K562 (cell line): ENCODE measurements around the gene HAPLN2. TPM values are rescaled to one million over a fixed set of nuclear protein-coding genes. Genes with fewer than 3 reads are reported as not detected.
A peak's percentile ranks its signal among the peaks of the same experiment; 100 is the strongest.

Experiments
- ATAC-seq: fragments of 200-7000 bp; cut with Tn5 transposase; 3 replicates; pipeline ENCODE4 v1.9.1; 2020; ENCODE audit warnings: moderate library complexity
- BruUV-seq: library from RNA; stranded (reverse); fragments of 400-500 nt; replicated peaks from 2 replicates; lab custom pipeline; 2021; lab: Mats Ljungman, UMichigan
- CTCF ChIA-PET: fragments of 300-600 bp; formaldehyde crosslinking; extraction: SDS; loops from one replicate; lab custom pipeline; 2021; ENCODE audit warnings: low intra/inter-chr PET ratio; lab: Yijun Ruan, JAX
- POLR2A ChIA-PET: fragments of 300-600, 350-650 bp; sonication (Branson Sonifier 250); formaldehyde crosslinking; extraction: SDS; loops from one replicate; lab custom pipeline; 2021; ENCODE audit warnings: antibody characterized with exemption, inconsistent platforms; lab: Yijun Ruan, JAX
- DNase-seq, 4 experiments: peaks; one replicate each; pipeline versions ENCODE4 v3.0.0 to v3.0.0-alpha.2; 2011 to 2018; ENCODE audit warnings: low spot score in 3 of 4, mixed read lengths in 3 of 4; ENCODE audit errors: extremely low read depth in 1 of 4
- FAIRE-seq: peaks from 2 replicates; lab custom pipeline; 2011; peaks lifted over from hg19 to GRCh38; lab: Jason Lieb, UNC
- H2AFZ ChIP-seq: 2 replicates; pipeline ENCODE4 v1.6.0; 2011; ENCODE audit warnings: low read depth, low read length, control low read depth, inconsistent platforms
- H3K27ac ChIP-seq: fragments of 200-600 bp; 3 replicates; pipeline ENCODE4 v1.8.0; 2011; ENCODE audit warnings: low read depth, mild to moderate bottlenecking, control low read depth, inconsistent platforms, low read length, moderate library complexity, mixed read lengths; ENCODE audit errors: extremely low read depth
- H3K27me3 ChIP-seq, 2 experiments: fragments of 300-600 bp in 1 of 2; 2 replicates in 1 of 2; 3 replicates in 1 of 2; pipeline versions ENCODE4 v1.6.0 to v1.8.0; 2011; ENCODE audit warnings: inconsistent platforms in 2 of 2, low read length in 2 of 2, mild to moderate bottlenecking in 1 of 2, mixed read lengths in 1 of 2, moderate library complexity in 1 of 2; ENCODE audit not compliant: control insufficient read depth in 2 of 2, insufficient read depth in 2 of 2
- H3K36me3 ChIP-seq: fragments of 300-600 bp; 3 replicates; pipeline ENCODE4 v1.8.0; 2011; ENCODE audit warnings: mild to moderate bottlenecking, low read length, inconsistent platforms; ENCODE audit not compliant: control insufficient read depth, insufficient read depth
- H3K4me1 ChIP-seq, 2 experiments: fragments of 200-600 bp in 1 of 2; replicated peaks in 1 of 2; 2 replicates in 1 of 2; 3 replicates in 1 of 2; pipeline versions ENCODE4 v1.5.1 to v1.8.0; 2011; ENCODE audit warnings: inconsistent platforms in 2 of 2, low read length in 2 of 2, mild to moderate bottlenecking in 1 of 2, mixed read lengths in 1 of 2, moderate library complexity in 1 of 2; ENCODE audit not compliant: control insufficient read depth in 2 of 2, insufficient read depth in 2 of 2
- H3K4me2 ChIP-seq: 2 replicates; pipeline ENCODE4 v1.6.1; 2011; ENCODE audit warnings: low read length, control low read depth, inconsistent platforms, mixed read lengths; ENCODE audit not compliant: insufficient read depth
- H3K4me3 ChIP-seq: fragments of 200-600 bp; sonication (generic), shearing (Covaris generic); 2 replicates; pipeline ENCODE4 v1.5.1; 2016; ENCODE audit warnings: control low read depth, inconsistent platforms
- H3K79me2 ChIP-seq: fragments of 200-600 bp; 3 replicates; pipeline ENCODE4 v1.8.0; 2011; ENCODE audit warnings: low read length, inconsistent platforms; ENCODE audit not compliant: control insufficient read depth, insufficient read depth
- H3K9ac ChIP-seq, 2 experiments: 2 replicates each; pipeline versions ENCODE4 v1.6.0 to v1.6.1; 2011; ENCODE audit warnings: low read depth in 2 of 2, low read length in 2 of 2, control low read depth in 1 of 2, inconsistent platforms in 1 of 2, mild to moderate bottlenecking in 1 of 2, mixed read lengths in 1 of 2; ENCODE audit not compliant: insufficient read depth in 1 of 2
- H3K9me1 ChIP-seq: one replicate; pipeline ENCODE4 v1.6.0; 2011; ENCODE audit warnings: inconsistent platforms, mild to moderate bottlenecking, low read length, moderate library complexity; ENCODE audit not compliant: control insufficient read depth, insufficient read depth
- H3K9me3 ChIP-seq: replicated peaks from 2 replicates; pipeline ENCODE4 v1.5.1; 2011; ENCODE audit warnings: low read depth, low read length, inconsistent platforms; ENCODE audit not compliant: control insufficient read depth, insufficient read depth
- H4K20me1 ChIP-seq: replicated peaks from 2 replicates; pipeline ENCODE4 v1.6.1; 2011; ENCODE audit warnings: low read length, inconsistent platforms, mixed read lengths; ENCODE audit not compliant: control insufficient read depth, insufficient read depth
- ATF4 ChIP-seq: fragments of 450-650 bp; formaldehyde crosslinking; IDR thresholded peaks from 2 replicates; pipeline ENCODE4 v1.4.0; 2022; ENCODE audit warnings: mild to moderate bottlenecking, moderate library complexity
- CREB1 ChIP-seq, 2 experiments: sonication (generic) in 1 of 2; formaldehyde crosslinking in 1 of 2; IDR thresholded peaks; 2 replicates each; pipeline versions ENCODE4 v1.6.1 to v1.8.0; 2012 to 2022; ENCODE audit warnings: inconsistent platforms in 1 of 2, mild to moderate bottlenecking in 1 of 2, missing genetic modification reagents in 1 of 2, moderate library complexity in 1 of 2
- FOXJ2 ChIP-seq: fragments of 200-800 bp; sonication (Bioruptor generic); IDR thresholded peaks from 2 replicates; pipeline ENCODE4 v1.6.1; 2016; ENCODE audit warnings: missing genetic modification characterization, missing compliant biosample characterization
- NCOA6 ChIP-seq: fragments of 450-650 bp; IDR thresholded peaks from 2 replicates; pipeline ENCODE4 v1.6.1; 2017; ENCODE audit warnings: mild to moderate bottlenecking
- RFX1 ChIP-seq: fragments of 450-650 bp; IDR thresholded peaks from 2 replicates; pipeline ENCODE4 v1.6.1; 2016; ENCODE audit warnings: mild to moderate bottlenecking, moderate library complexity
- ZNF324 ChIP-seq: fragments of 250-450 bp; sonication (Bioruptor Pico); IDR thresholded peaks from 2 replicates; pipeline ENCODE4 v1.4.0; 2020; ENCODE audit warnings: mild to moderate bottlenecking
- ZNF609 ChIP-seq: sonication (generic); formaldehyde crosslinking; IDR thresholded peaks from 2 replicates; pipeline ENCODE4 v1.8.1; 2023; ENCODE audit warnings: missing genetic modification reagents, mild to moderate bottlenecking, borderline replicate concordance
- WGBS: fragments of 100-300 bp; shearing (Covaris generic); methylation state at CpG from one replicate; pipeline ENCODE4 v1.1.6; 2016; ENCODE audit warnings: low coverage, mixed read lengths; ENCODE audit not compliant: insufficient coverage; ENCODE audit errors: missing lambda C conversion rate; 5-methylcytosine and 5-hydroxymethylcytosine counted together
- in situ Hi-C: fragments of 300-500 bp; cut with MboI; formaldehyde crosslinking; loops from 4 replicates; pipeline ENCODE4 v1.15.0; 2018; ENCODE audit warnings: inconsistent platforms, mixed read lengths
- intact Hi-C: fragments of 100-400 bp; cut with micrococcal nuclease; formaldehyde crosslinking; loops from 2 replicates; pipeline ENCODE4 v1.14.2; 2022
- polyA plus RNA-seq, 8 experiments: library from polyadenylated mRNA; depleted of rRNA in 4 of 8; stranded (reverse) in 5 of 8; unstranded in 3 of 8; fragments of >200 nt; fragmentation: Nextera tagmentation in 2 of 8; fragmentation: Illumina TruSeq in 1 of 8; extraction: Ambion mirVana in 2 of 8; extraction: Trizol in 1 of 8; gene quantifications; 2 replicates each; pipeline versions ENCODE4 v1.2.1 to v1.2.3, GENCODE V29; 2011 to 2014; ENCODE audit warnings: inconsistent platforms in 1 of 8, missing spikeins in 1 of 8
- total RNA-seq, 7 experiments: library from RNA; depleted of rRNA in 6 of 7; stranded (reverse); fragments of >200 nt in 6 of 7; fragmentation: Illumina TruSeq in 2 of 7; extraction: Trizol in 2 of 7; gene quantifications; 2 replicates each; pipeline versions ENCODE4 v1.2.1 to v1.2.3, GENCODE V29; 2011 to 2021; ENCODE audit warnings: low replicate concordance in 1 of 7

HAPLN2 gene
- total and polyA plus RNA-seq, 9 of the 15 experiments (the other 6 are each of a cell fraction or from before 2014, with no cell fraction given), result 0.14 to 5.2 (median 3.8) TPM; not detected in 4

- Histone ChIP-seq H2AFZ (no peak overlapping the region), H3K27ac (no peak overlapping the region), H3K9ac (no peak overlapping the region), H3K79me2 (no peaks in the 10 kb centered on the region), H3K4me1 (peaks cover 3 to 10% of the 10 kb centered on the region in 2 experiments; a peak in 4 of 5 replicates), H3K4me3 (no peak overlapping the region), H3K9me1 (no peaks in the 10 kb centered on the region), H3K36me3 (no peaks in the 10 kb centered on the region), H3K9me3 (no peaks in the 10 kb centered on the region), H3K27me3 (peaks cover 14 to 19% of the 10 kb centered on the region in 2 experiments; a peak in 4 of 5 replicates), H4K20me1 (peaks cover 7% of the 10 kb centered on the region; the same call in 1 of the 2 replicates), H3K4me2 (no peak overlapping the region)
- ChIA-PET CTCF (interaction anchor here (0.8 to 3.0 kb wide), 2 partner anchors 25 to 96 kb away, joined by 8 to 10 read pairs; no protein-coding TSS in a partner anchor), POLR2A (interaction anchor here (1.0 to 3.3 kb wide), 3 partner anchors 10 to 31 kb away, joined by 3 to 21 read pairs (median 4); no protein-coding TSS in a partner anchor)
- intact Hi-C loops, result loop anchor here (5.0 kb wide), 1 partner anchor 97 kb away; the partner anchor contains the start of genes ISG20L2 and METTL25B
- BruUV-seq, result no TSS peak
- WGBS, result 29% methylated on average over 8 of the region's 8 CpGs
- TF ChIP-seq ZNF609 (CRISPR knock-in tag) (no peak), NCOA6 (no peak), ZNF324 (CRISPR knock-in tag) (no peak), FOXJ2 (peak; percentile 67), ATF4 (CRISPR knock-in tag) (no peak), RFX1 (no peak), CREB1 (IDR thresholded peaks at IDR 0.05) (no peak), CREB1 (CRISPR knock-in tag; IDR thresholded peaks at IDR 0.05) (no peak)
- FAIRE-seq (no peak), DNase-seq (no peak), ATAC-seq (no peak)
- in situ Hi-C loops, result no loop called here
Measured at GRCh38 chr1:156629823-156630449, 10.7 kb downstream of the HAPLN2 start.
